Measurements from ENCODE around the gene CDCA5.

GRCh38 chr11:65058419-65059054 is 25.3 kb downstream of the CDCA5 start, which contains the start of gene NAALADL1:
- TF ChIP-seq ZNF274 (IDR thresholded peaks at IDR 0.05; ENCODE audit: low read depth, low read length) (no peak), YY1 (IDR thresholded peaks at IDR 0.05; ENCODE audit: insufficient read depth, insufficient read length) (no peak), SUZ12 (IDR thresholded peaks at IDR 0.05; ENCODE audit: extremely low read depth, insufficient read depth, insufficient read length) (no peak)

All from NT2/D1 (cell line).